Measurements from ENCODE around the gene DHCR7.

DNA sequence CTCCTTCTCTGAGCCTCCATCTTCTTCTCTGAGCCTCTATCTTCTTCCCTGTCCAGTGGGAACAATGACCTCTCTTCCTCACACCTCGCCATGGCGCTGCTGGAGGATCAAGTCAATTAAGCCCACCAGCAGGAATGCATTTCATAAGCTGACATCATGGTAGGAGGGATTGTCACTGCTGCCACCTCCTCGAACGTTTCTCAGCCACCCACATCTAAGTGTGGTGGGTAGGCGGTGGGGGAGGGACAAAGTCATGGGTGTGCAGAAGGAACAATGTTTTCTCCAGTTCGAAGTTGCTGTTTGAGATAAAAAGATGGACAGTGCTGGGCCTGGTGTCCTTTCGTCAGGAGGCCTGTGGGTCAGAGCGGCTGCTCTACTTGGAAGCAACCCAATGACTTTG, 44.0 kb downstream of the DHCR7 start:
- TF ChIP-seq MAZ (IDR thresholded peaks at IDR 0.05; ENCODE audit: borderline replicate concordance, low read depth, low read length) = no peak
- TF ChIP-seq, protein P1, sequence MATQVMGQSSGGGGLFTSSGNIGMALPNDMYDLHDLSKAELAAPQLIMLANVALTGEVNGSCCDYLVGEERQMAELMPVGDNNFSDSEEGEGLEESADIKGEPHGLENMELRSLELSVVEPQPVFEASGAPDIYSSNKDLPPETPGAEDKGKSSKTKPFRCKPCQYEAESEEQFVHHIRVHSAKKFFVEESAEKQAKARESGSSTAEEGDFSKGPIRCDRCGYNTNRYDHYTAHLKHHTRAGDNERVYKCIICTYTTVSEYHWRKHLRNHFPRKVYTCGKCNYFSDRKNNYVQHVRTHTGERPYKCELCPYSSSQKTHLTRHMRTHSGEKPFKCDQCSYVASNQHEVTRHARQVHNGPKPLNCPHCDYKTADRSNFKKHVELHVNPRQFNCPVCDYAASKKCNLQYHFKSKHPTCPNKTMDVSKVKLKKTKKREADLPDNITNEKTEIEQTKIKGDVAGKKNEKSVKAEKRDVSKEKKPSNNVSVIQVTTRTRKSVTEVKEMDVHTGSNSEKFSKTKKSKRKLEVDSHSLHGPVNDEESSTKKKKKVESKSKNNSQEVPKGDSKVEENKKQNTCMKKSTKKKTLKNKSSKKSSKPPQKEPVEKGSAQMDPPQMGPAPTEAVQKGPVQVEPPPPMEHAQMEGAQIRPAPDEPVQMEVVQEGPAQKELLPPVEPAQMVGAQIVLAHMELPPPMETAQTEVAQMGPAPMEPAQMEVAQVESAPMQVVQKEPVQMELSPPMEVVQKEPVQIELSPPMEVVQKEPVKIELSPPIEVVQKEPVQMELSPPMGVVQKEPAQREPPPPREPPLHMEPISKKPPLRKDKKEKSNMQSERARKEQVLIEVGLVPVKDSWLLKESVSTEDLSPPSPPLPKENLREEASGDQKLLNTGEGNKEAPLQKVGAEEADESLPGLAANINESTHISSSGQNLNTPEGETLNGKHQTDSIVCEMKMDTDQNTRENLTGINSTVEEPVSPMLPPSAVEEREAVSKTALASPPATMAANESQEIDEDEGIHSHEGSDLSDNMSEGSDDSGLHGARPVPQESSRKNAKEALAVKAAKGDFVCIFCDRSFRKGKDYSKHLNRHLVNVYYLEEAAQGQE (IDR thresholded peaks at IDR 0.05) = no peak
- TF ChIP-seq RCOR1 (IDR thresholded peaks at IDR 0.05; ENCODE audit: low read depth, low read length) = no peak
- TF ChIP-seq POLR2A (IDR thresholded peaks at IDR 0.05; ENCODE audit: low read length) = no peak
- TF ChIP-seq, protein P2, sequence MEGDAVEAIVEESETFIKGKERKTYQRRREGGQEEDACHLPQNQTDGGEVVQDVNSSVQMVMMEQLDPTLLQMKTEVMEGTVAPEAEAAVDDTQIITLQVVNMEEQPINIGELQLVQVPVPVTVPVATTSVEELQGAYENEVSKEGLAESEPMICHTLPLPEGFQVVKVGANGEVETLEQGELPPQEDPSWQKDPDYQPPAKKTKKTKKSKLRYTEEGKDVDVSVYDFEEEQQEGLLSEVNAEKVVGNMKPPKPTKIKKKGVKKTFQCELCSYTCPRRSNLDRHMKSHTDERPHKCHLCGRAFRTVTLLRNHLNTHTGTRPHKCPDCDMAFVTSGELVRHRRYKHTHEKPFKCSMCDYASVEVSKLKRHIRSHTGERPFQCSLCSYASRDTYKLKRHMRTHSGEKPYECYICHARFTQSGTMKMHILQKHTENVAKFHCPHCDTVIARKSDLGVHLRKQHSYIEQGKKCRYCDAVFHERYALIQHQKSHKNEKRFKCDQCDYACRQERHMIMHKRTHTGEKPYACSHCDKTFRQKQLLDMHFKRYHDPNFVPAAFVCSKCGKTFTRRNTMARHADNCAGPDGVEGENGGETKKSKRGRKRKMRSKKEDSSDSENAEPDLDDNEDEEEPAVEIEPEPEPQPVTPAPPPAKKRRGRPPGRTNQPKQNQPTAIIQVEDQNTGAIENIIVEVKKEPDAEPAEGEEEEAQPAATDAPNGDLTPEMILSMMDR (IDR thresholded peaks at IDR 0.05) = no peak
- no peak for TF ChIP-seq RFX5 (IDR thresholded peaks at IDR 0.05)
